CD4-positive, alpha-beta memory T cell (primary cell): ENCODE results near the gene C16orf86. TPM values are rescaled to one million over a fixed set of nuclear protein-coding genes. Genes with fewer than 3 reads are reported as not detected.
A peak's percentile ranks its signal among the peaks of the same experiment; 100 is the strongest.

Experiments
- CTCF ChIA-PET: fragments of 350-600 bp; sonication (Branson Sonifier 250); formaldehyde crosslinking; loops from one replicate; lab custom pipeline; 2021; ENCODE audit warnings: inconsistent platforms; ENCODE audit not compliant: partially characterized antibody; lab: Charles Lee
- POLR2A ChIA-PET: fragments of 350-600 bp; sonication (Branson Sonifier 250); formaldehyde crosslinking; loops from one replicate; lab custom pipeline; 2021; ENCODE audit not compliant: partially characterized antibody; lab: Charles Lee
- DNase-seq, 5 donors: peaks; one replicate each; pipeline versions ENCODE4 v3.0.0 to v3.0.0-alpha.2; 2020 to 2022; ENCODE audit warnings: mixed read lengths in 1 of 5
- H3K27ac ChIP-seq: one replicate; pipeline ENCODE4 v1.7.0; 2013; ENCODE audit warnings: low read depth, low read length
- H3K27me3 ChIP-seq: 2 replicates; pipeline ENCODE4 v1.7.0; 2013; ENCODE audit warnings: mild to moderate bottlenecking, low read length, moderate library complexity; ENCODE audit not compliant: insufficient read depth
- H3K36me3 ChIP-seq: 2 replicates; pipeline ENCODE4 v1.7.0; 2013; ENCODE audit warnings: mild to moderate bottlenecking, low read length, moderate library complexity; ENCODE audit not compliant: insufficient read depth
- H3K4me1 ChIP-seq: 2 replicates; pipeline ENCODE4 v1.7.0; 2013; ENCODE audit warnings: mild to moderate bottlenecking, low read length, moderate library complexity; ENCODE audit not compliant: insufficient read depth
- H3K4me3 ChIP-seq, 2 donors: one replicate each; pipeline ENCODE4 v1.7.0; 2013; ENCODE audit warnings: low read length in 2 of 2, mild to moderate bottlenecking in 1 of 2
- H3K9me3 ChIP-seq, 2 donors: one replicate each; pipeline ENCODE4 v1.7.0; 2013; ENCODE audit warnings: low read length in 2 of 2, control low read depth in 1 of 2; ENCODE audit not compliant: control insufficient read depth in 1 of 2
- H3K27ac Mint-ChIP-seq, 7 donors: one replicate each; pipeline ENCODE4 v1.8.0; 2020 to 2021; ENCODE audit warnings: mixed read lengths in 7 of 7, mild to moderate bottlenecking in 6 of 7, inconsistent platforms in 3 of 7, moderate library complexity in 3 of 7
- H3K27me3 Mint-ChIP-seq, 2 donors: one replicate each; pipeline ENCODE4 v1.8.0; 2020 to 2021; ENCODE audit warnings: mixed read lengths in 2 of 2
- H3K36me3 Mint-ChIP-seq, 2 donors: one replicate each; pipeline ENCODE4 v1.8.0; 2020 to 2021; ENCODE audit warnings: mixed read lengths in 2 of 2, inconsistent platforms in 1 of 2, mild to moderate bottlenecking in 1 of 2
- H3K4me1 Mint-ChIP-seq, 4 donors: one replicate each; pipeline ENCODE4 v1.8.0; 2020 to 2021; ENCODE audit warnings: mixed read lengths in 4 of 4, mild to moderate bottlenecking in 1 of 4
- H3K4me3 Mint-ChIP-seq, 8 donors: one replicate each; pipeline ENCODE4 v1.8.0; 2020 to 2021; ENCODE audit warnings: mixed read lengths in 8 of 8, mild to moderate bottlenecking in 7 of 8, moderate library complexity in 6 of 8, inconsistent platforms in 3 of 8
- H3K9me3 Mint-ChIP-seq, 8 donors: one replicate each; pipeline ENCODE4 v1.8.0; 2020 to 2021; ENCODE audit warnings: mixed read lengths in 8 of 8, mild to moderate bottlenecking in 5 of 8, inconsistent platforms in 3 of 8, moderate library complexity in 1 of 8
- intact Hi-C: fragments of 100-400 bp; cut with micrococcal nuclease; formaldehyde crosslinking; loops from one replicate; pipeline ENCODE4 v1.15.1; 2023
- polyA plus RNA-seq, 2 donors: library from polyadenylated mRNA; unstranded; fragments of 300-500 nt; fragmentation: Illumina TruSeq; gene quantifications; one replicate each; pipeline ENCODE4 v1.2.3, GENCODE V29; 2021
- total RNA-seq, 2 experiments: library from RNA; stranded (reverse); gene quantifications; one replicate each; pipeline ENCODE4 v1.2.3, GENCODE V29; 2021

The C16orf86 gene
- total and polyA plus RNA-seq, 4 experiments from 2014 or later, result 2.9 to 4.1 (median 3.8) TPM

DNA sequence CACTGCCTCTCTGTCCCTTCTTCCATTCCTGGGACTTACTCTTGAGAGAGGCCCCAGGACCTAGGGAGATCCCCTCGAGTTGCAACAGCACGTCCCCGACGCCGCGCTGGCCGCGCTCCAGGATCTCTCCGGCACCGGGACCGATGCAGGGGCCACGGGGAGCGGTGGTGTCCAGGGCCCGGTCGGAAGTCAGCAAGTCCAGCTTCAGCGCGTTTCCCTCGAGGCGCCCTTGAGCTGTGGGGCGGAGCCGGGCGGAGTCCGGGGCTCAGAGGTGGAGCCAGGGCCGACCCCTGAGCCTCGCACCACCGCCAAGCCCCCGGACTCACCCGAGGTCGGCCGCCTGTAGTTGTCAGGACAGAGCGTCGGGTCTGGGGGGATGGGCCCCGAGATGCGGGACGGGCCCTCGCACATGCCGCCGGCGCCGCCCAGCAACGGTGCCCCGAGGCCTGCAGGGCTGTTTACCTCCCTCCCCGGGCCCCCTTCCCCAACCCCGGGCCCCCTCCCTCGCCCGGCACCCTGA lies 522 bp upstream of the C16orf86 start:
- peaks cover 0 to 4% of the 10 kb centered on the region in 2 donors for H3K36me3 Mint-ChIP-seq
- H3K9me3 Mint-ChIP-seq, result no peaks in the 10 kb centered on the region
- DNase-seq, result no peak
- no peaks in the 10 kb centered on the region for H3K36me3 ChIP-seq
- peaks cover 7 to 52% (median 16%) of the 10 kb centered on the region in 4 donors for H3K4me1 Mint-ChIP-seq
- H3K4me3 ChIP-seq, result peak overlapping the region; percentile 61 to 89
- ChIA-PET POLR2A (interaction anchor here (0.8 to 6.9 kb wide), 13 partner anchors 16 to 185 kb away, joined by 3 to 55 read pairs (median 11); partner anchors contain the start of genes ATP6V0D1, CARMIL2, CTCF and GFOD2), CTCF (interaction anchor here (0.6 to 10.4 kb wide), 5 partner anchors 22 to 567 kb away, joined by 3 to 143 read pairs (median 33); partner anchors contain the start of gene CARMIL2)
- H3K27ac Mint-ChIP-seq, result peak overlapping the region in 6 of 7 donors; percentile 24 to 74 (median 60)
- peaks cover 35% of the 10 kb centered on the region for H3K4me1 ChIP-seq
- intact Hi-C loops, result loop anchor here (1.0 kb wide), 1 partner anchor 104 kb away; the partner anchor contains the start of gene CTCF
- no peaks in the 10 kb centered on the region for H3K9me3 ChIP-seq
- no peaks in the 10 kb centered on the region for H3K27me3 ChIP-seq
- peak overlapping the region; percentile 64 for H3K27ac ChIP-seq
- H3K27me3 Mint-ChIP-seq, result no peaks in the 10 kb centered on the region
- peak overlapping the region; percentile 53 to 82 (median 64) for H3K4me3 Mint-ChIP-seq

DNA sequence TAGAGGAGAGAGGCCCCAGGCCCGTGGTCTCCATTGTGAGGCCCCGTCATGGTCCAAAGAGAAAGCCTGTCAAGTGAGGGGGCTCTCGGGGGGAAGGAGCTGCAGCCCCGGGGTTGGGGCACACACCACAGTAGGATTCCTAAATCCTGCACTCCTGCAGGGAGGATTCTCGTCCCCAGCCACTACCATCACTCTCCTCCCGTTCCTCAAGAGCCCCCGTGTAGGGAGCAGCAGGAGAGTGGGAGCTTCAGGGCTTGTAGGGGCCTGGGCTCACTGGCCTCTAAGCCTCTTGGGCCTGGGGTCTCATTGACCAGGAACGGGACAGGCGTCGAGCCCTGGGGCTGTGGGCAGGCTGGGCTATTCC lies 821 bp downstream of the C16orf86 start:
- Histone ChIP-seq H3K9me3 (no peaks in the 10 kb centered on the region), H3K27me3 (no peaks in the 10 kb centered on the region), H3K4me1 (peaks cover 24% of the 10 kb centered on the region), H3K36me3 (no peaks in the 10 kb centered on the region), H3K4me3 (peak overlapping the region in 1 of 2 donors; percentile 89), H3K27ac (peak overlapping the region; percentile 64)
- peak overlapping the region in 6 of 7 donors; percentile 50 to 75 (median 65) for H3K27ac Mint-ChIP-seq
- H3K27me3 Mint-ChIP-seq, result no peaks in the 10 kb centered on the region
- H3K4me1 Mint-ChIP-seq, result peaks cover 6 to 45% (median 11%) of the 10 kb centered on the region in 4 donors
- DNase-seq, result no peak
- H3K36me3 Mint-ChIP-seq, result peaks cover 0 to 1% of the 10 kb centered on the region in 2 donors
- POLR2A ChIA-PET, result interaction anchor here (0.9 to 6.9 kb wide), 16 partner anchors 9 to 186 kb away, joined by 3 to 55 read pairs (median 6); partner anchors contain the start of genes ATP6V0D1, CARMIL2, CTCF and GFOD2
- no peaks in the 10 kb centered on the region for H3K9me3 Mint-ChIP-seq
- intact Hi-C loops, result no loop called here
- CTCF ChIA-PET, result interaction anchor here (0.9 to 10.4 kb wide), 17 partner anchors 9 to 186 kb away, joined by 3 to 143 read pairs (median 6); partner anchors contain the start of genes ACD, ATP6V0D1, CARMIL2 and GFOD2
- peak overlapping the region; percentile 76 to 92 (median 80) for H3K4me3 Mint-ChIP-seq

- DNase-seq, result peak; percentile 78 to 90 (median 82)
- H3K36me3 Mint-ChIP-seq, result peaks cover 0 to 1% of the 10 kb centered on the region in 2 donors
- CTCF ChIA-PET, result interaction anchor here (0.8 to 10.4 kb wide), 21 partner anchors 9 to 186 kb away, joined by 3 to 143 read pairs (median 5); partner anchors contain the start of genes ACD, ATP6V0D1, CARMIL2 and GFOD2
- no peaks in the 10 kb centered on the region for H3K27me3 Mint-ChIP-seq
- H3K27ac ChIP-seq, result peak overlapping the region; percentile 64
- H3K9me3 ChIP-seq, result no peaks in the 10 kb centered on the region
- peaks cover 8 to 49% (median 15%) of the 10 kb centered on the region in 4 donors for H3K4me1 Mint-ChIP-seq
- intact Hi-C loops, result loop anchor here (1.0 kb wide), 3 partner anchors 23 to 147 kb away; partner anchors contain the start of gene CARMIL2
- H3K27me3 ChIP-seq, result no peaks in the 10 kb centered on the region
- POLR2A ChIA-PET, result interaction anchor here (0.9 to 6.9 kb wide), 14 partner anchors 10 to 186 kb away, joined by 3 to 55 read pairs (median 8); partner anchors contain the start of genes ATP6V0D1, CARMIL2 and CTCF
- peak overlapping the region; percentile 40 to 92 (median 63) for H3K4me3 Mint-ChIP-seq
- H3K9me3 Mint-ChIP-seq, result no peaks in the 10 kb centered on the region
- H3K4me3 ChIP-seq, result peak overlapping the region in 1 of 2 donors; percentile 89
- peak overlapping the region in 6 of 7 donors; percentile 41 to 75 (median 62) for H3K27ac Mint-ChIP-seq
- peaks cover 24% of the 10 kb centered on the region for H3K4me1 ChIP-seq
- no peaks in the 10 kb centered on the region for H3K36me3 ChIP-seq
Measured at GRCh38 chr16:67667817-67668494, 1.3 kb downstream of the C16orf86 start.

- peak overlapping the region in 5 of 7 donors; percentile 53 to 86 (median 64) for H3K27ac Mint-ChIP-seq
- intact Hi-C loops, result loop anchor here (1.0 kb wide), 3 partner anchors 23 to 147 kb away; partner anchors contain the start of gene CARMIL2
- no peak overlapping the region for H3K4me3 ChIP-seq
- CTCF ChIA-PET, result interaction anchor here (0.6 to 10.4 kb wide), 23 partner anchors 9 to 187 kb away, joined by 3 to 143 read pairs (median 5); partner anchors contain the start of genes ACD, ATP6V0D1, CARMIL2 and GFOD2
- no peaks in the 10 kb centered on the region for H3K9me3 Mint-ChIP-seq
- H3K4me1 Mint-ChIP-seq, result peaks cover 8 to 49% (median 15%) of the 10 kb centered on the region in 4 donors
- H3K27me3 Mint-ChIP-seq, result no peaks in the 10 kb centered on the region
- no peaks in the 10 kb centered on the region for H3K36me3 ChIP-seq
- peaks cover 24% of the 10 kb centered on the region for H3K4me1 ChIP-seq
- POLR2A ChIA-PET, result interaction anchor here (1.1 to 6.9 kb wide), 9 partner anchors 16 to 155 kb away, joined by 3 to 55 read pairs (median 11); partner anchors contain the start of genes CARMIL2 and CTCF
- peaks cover 0 to 1% of the 10 kb centered on the region in 2 donors for H3K36me3 Mint-ChIP-seq
- H3K27me3 ChIP-seq, result no peaks in the 10 kb centered on the region
- no peak for DNase-seq
- H3K9me3 ChIP-seq, result no peaks in the 10 kb centered on the region
- no peak overlapping the region for H3K27ac ChIP-seq
- H3K4me3 Mint-ChIP-seq, result peak overlapping the region in 3 of 8 donors; percentile 45 to 66 (median 49)
Measured at GRCh38 chr16:67668495-67669157, 2.0 kb downstream of the C16orf86 start.

DNA sequence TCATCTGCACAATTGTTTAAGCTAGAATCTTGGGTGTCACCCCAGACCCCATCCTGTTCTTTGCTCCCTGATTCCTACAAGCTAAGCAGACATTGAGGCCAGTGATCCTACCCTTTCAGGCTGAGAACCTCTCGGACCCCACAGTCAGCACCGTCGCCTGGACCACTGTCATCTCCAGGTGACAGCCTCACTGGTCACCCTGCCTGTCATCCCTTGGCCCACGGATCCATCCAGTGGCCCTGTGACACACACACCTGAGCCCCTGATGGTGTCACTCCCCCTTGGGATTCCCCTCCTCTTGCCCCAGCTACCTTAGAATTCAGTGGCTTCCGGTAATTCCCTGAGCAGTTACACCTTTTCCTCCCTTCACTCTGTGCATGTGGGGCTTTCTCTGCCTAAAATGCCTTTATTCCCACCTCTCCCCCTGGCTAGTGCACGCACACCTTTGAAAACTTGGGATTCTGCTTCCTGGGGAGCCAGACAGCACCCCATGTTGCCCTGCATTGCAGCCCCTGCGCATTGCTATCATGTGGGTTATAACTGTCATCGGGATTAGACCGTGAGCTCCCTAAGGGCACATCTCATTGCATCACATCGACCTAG lies 3.0 kb downstream of the C16orf86 start:
- CTCF ChIA-PET, result interaction anchor here (0.6 to 10.4 kb wide), 17 partner anchors 10 to 184 kb away, joined by 3 to 143 read pairs (median 3); partner anchors contain the start of genes ACD, GFOD2 and PARD6A

DNA sequence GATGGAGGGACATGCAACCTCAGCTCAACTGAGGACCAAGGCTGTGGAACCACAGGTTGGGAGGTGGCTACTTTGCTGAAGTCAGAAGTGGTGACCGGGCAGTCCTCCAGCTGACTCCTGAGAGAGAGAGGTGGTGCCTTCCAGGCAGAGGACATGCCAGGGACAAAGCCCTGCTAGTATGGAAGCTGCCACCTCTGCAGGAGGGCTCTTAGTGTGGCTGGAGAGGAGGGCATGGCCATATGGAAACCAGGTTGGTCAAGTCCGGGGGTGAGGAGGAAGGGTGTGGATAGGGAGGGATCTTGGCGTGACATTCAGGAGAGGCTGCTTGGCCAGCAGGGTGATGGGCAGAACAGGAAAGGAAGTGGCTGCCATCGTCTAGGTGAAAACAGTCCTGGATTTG lies 5.7 kb downstream of the C16orf86 start:
- Histone ChIP-seq H3K9me3 (no peaks in the 10 kb centered on the region), H3K4me3 (no peak overlapping the region), H3K36me3 (no peaks in the 10 kb centered on the region), H3K27ac (no peak overlapping the region), H3K4me1 (peaks cover 11% of the 10 kb centered on the region), H3K27me3 (no peaks in the 10 kb centered on the region)
- POLR2A ChIA-PET, result interaction anchor here (0.9 to 1.7 kb wide), 6 partner anchors 10 to 263 kb away, joined by 3 to 6 read pairs (median 4); partner anchors contain the start of gene PARD6A
- Mint-ChIP-seq H3K4me1 (peaks cover 5 to 28% (median 13%) of the 10 kb centered on the region in 4 donors), H3K27me3 (no peaks in the 10 kb centered on the region), H3K9me3 (no peaks in the 10 kb centered on the region), H3K27ac (peak overlapping the region in 6 of 7 donors; percentile 12 to 77 (median 36)), H3K36me3 (peaks cover 0 to 6% of the 10 kb centered on the region in 2 donors), H3K4me3 (no peak overlapping the region)
- CTCF ChIA-PET, result interaction anchor here (0.6 to 10.4 kb wide), 25 partner anchors 9 to 263 kb away, joined by 3 to 143 read pairs (median 5); partner anchors contain the start of genes ACD, CTRL, EDC4 and GFOD2
- DNase-seq, result no peak
- intact Hi-C loops, result loop anchor here (2.0 kb wide), 1 partner anchor 64 kb away; no protein-coding TSS in a partner anchor

More for the DNA sequence above, 3.0 kb downstream of the C16orf86 start:
- Histone ChIP-seq H3K4me3 (no peak overlapping the region), H3K27ac (no peak overlapping the region), H3K36me3 (no peaks in the 10 kb centered on the region), H3K4me1 (peaks cover 24% of the 10 kb centered on the region), H3K9me3 (no peaks in the 10 kb centered on the region), H3K27me3 (no peaks in the 10 kb centered on the region)
- POLR2A ChIA-PET, result interaction anchor here (1.2 to 6.9 kb wide), 5 partner anchors 9 to 149 kb away, joined by 5 to 55 read pairs (median 17); partner anchors contain the start of genes ACD, CTCF and PARD6A
- intact Hi-C loops, result no loop called here
- no peak for DNase-seq
- no peaks in the 10 kb centered on the region for H3K9me3 Mint-ChIP-seq
- no peaks in the 10 kb centered on the region for H3K27me3 Mint-ChIP-seq
- peaks cover 0 to 6% of the 10 kb centered on the region in 2 donors for H3K36me3 Mint-ChIP-seq
- peak overlapping the region in 2 of 8 donors; percentile 17 to 46 for H3K4me3 Mint-ChIP-seq
- peak overlapping the region in 3 of 7 donors; percentile 32 to 53 (median 35) for H3K27ac Mint-ChIP-seq
- peaks cover 7 to 50% (median 18%) of the 10 kb centered on the region in 4 donors for H3K4me1 Mint-ChIP-seq
